ENCODE data around the gene MOSPD2. TPM values are rescaled to one million over a fixed set of nuclear protein-coding genes. Genes with fewer than 3 reads are reported as not detected.
A peak's percentile ranks its signal among the peaks of the same experiment; 100 is the strongest.

The MOSPD2 gene
- total RNA-seq, 4 donors from 2014 or later = 8.6 to 15.9 (median 10.1) TPM

DNA sequence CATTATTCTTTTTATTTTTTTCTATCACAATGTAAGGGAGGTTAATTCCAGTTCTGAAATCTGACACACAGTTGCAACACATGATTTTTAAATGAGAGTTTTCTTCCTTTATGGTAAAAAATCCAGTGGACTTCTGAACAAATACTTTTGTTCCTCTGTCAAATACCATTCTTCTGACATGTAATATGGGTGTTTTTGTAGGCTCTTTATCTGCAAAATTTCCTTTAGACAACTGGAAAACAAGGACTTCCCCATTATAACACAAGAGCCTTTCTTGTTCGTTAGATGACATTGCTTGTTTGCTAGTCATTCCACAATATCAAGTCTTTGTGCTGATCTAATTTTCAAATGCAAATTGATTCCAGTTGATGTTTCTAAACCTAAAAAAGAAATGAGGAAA is 8.0 kb upstream of the MOSPD2 start:
- no CpG with 5 or more reads among the region's 1 CpG for WGBS, 2 donors (ENCODE audit: low coverage in 1 of 2)
- Histone ChIP-seq H3K9me3 (no peaks in the 10 kb centered on the region), H3K36me3 (no peaks in the 10 kb centered on the region), H3K27me3 (no peaks in the 10 kb centered on the region), H3K27ac (no peak overlapping the region), H3K4me3 (no peak overlapping the region), H3K4me1 (no peaks in the 10 kb centered on the region)
- ATAC-seq = no peak
- TF ChIP-seq EP300 (IDR thresholded peaks at IDR 0.05) (no peak), POLR2A (IDR thresholded peaks at IDR 0.05) (no peak), CTCF (IDR thresholded peaks at IDR 0.05) (no peak), POLR2AphosphoS5 (IDR thresholded peaks at IDR 0.05) (no peak)

- H3K4me3 ChIP-seq = no peak overlapping the region
- H3K27me3 ChIP-seq = no peaks in the 10 kb centered on the region
- no peaks in the 10 kb centered on the region for H3K9me3 ChIP-seq
- H3K27ac ChIP-seq = no peak overlapping the region
- H3K4me1 ChIP-seq = peaks cover 0 to 24% (median 0%) of the 10 kb centered on the region in 3 donors
- no peak for ATAC-seq
- WGBS, 2 donors (ENCODE audit: low coverage in 1 of 2) = 63% methylated on average over 1 of the region's 1 CpG
- no peak for TF ChIP-seq CTCF (IDR thresholded peaks at IDR 0.05)
- no peak for TF ChIP-seq POLR2A (IDR thresholded peaks at IDR 0.05)
- TF ChIP-seq POLR2AphosphoS5 (IDR thresholded peaks at IDR 0.05) = no peak
- no peak for TF ChIP-seq EP300 (IDR thresholded peaks at IDR 0.05)
- H3K36me3 ChIP-seq = no peaks in the 10 kb centered on the region
Measured at GRCh38 chrX:14871767-14872166, 1.5 kb upstream of the MOSPD2 start.

DNA sequence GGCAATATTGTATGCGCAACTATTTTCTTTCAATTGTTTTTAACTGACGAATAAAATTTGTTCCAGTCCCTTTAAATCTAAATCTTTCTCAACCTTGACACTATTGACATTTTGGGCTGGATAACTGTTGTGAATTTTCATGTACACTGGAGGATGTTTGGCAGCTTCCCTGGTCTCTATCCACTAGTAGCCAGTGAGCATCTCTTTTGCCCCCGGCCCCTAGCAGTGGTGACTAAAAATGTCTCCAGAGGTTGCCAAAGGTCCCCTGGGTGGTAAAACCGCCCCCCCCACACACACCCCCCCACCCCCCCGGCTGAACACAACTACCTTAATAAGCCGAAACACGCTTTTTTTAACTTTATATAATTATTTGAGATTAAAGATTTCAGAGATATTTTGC is 866 bp upstream of the MOSPD2 start:
- Histone ChIP-seq H3K9me3 (no peaks in the 10 kb centered on the region), H3K27me3 (no peaks in the 10 kb centered on the region), H3K4me3 (peak overlapping the region; percentile 64 to 76), H3K36me3 (peaks cover 0 to 2% of the 10 kb centered on the region in 2 donors), H3K4me1 (peaks cover 0 to 24% (median 0%) of the 10 kb centered on the region in 3 donors), H3K27ac (peak overlapping the region in 2 of 4 donors; percentile 81 to 82)
- TF ChIP-seq POLR2A (IDR thresholded peaks at IDR 0.05) (no peak), POLR2AphosphoS5 (IDR thresholded peaks at IDR 0.05) (no peak), CTCF (IDR thresholded peaks at IDR 0.05) (no peak), EP300 (IDR thresholded peaks at IDR 0.05) (no peak)
- no peak for ATAC-seq
- 30 to 32% methylated on average over 4 to 6 of the region's 7 CpGs for WGBS, 2 donors (ENCODE audit: low coverage in 1 of 2)

DNA sequence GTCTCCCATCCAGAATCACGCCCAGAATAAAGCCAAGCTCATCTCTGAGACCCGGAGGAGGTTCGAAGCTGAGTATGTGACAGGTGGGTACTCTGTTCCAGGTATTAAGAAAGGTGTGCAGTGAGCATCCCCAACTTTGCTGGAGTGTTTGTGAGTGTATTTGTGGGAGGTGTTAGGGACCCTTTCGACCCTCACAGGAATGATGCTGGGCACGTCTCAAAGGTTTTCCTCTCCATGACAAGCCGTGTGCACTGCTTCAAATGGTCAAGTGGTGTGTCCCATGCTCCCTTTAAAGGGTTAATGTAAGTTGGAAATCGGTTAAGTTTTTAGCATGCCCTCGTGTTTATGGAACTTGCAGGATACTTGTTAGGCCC is 442 bp downstream of the MOSPD2 start:
- Histone ChIP-seq H3K27me3 (no peaks in the 10 kb centered on the region), H3K36me3 (peaks cover 0 to 5% of the 10 kb centered on the region in 2 donors), H3K9me3 (no peaks in the 10 kb centered on the region), H3K4me1 (peaks cover 0 to 24% (median 0%) of the 10 kb centered on the region in 3 donors), H3K4me3 (peak overlapping the region; percentile 76 to 92), H3K27ac (peak overlapping the region; percentile 77 to 85 (median 82))
- TF ChIP-seq POLR2A (IDR thresholded peaks at IDR 0.05) (no peak), EP300 (IDR thresholded peaks at IDR 0.05) (no peak), POLR2AphosphoS5 (IDR thresholded peaks at IDR 0.05) (no peak), CTCF (IDR thresholded peaks at IDR 0.05) (no peak)
- ATAC-seq = no peak
- 0 to 8% methylated on average over 2 of the region's 8 CpGs for WGBS, 2 donors (ENCODE audit: low coverage in 1 of 2)

GRCh38 chrX:14875624-14876023 is 2.4 kb downstream of the MOSPD2 start:
- Histone ChIP-seq H3K36me3 (peaks cover 0 to 5% of the 10 kb centered on the region in 2 donors), H3K27me3 (no peaks in the 10 kb centered on the region), H3K27ac (no peak overlapping the region), H3K9me3 (no peaks in the 10 kb centered on the region), H3K4me1 (peaks cover 0 to 24% (median 0%) of the 10 kb centered on the region in 3 donors), H3K4me3 (no peak overlapping the region)
- WGBS, 2 donors (ENCODE audit: low coverage in 1 of 2) = 82 to 87% methylated on average over 7 of the region's 7 CpGs
- TF ChIP-seq CTCF (IDR thresholded peaks at IDR 0.05) (no peak), POLR2A (IDR thresholded peaks at IDR 0.05) (no peak), EP300 (IDR thresholded peaks at IDR 0.05) (no peak), POLR2AphosphoS5 (IDR thresholded peaks at IDR 0.05) (no peak)
- no peak for ATAC-seq

All from gastroesophageal sphincter (tissue), 4 donors.